ENCODE data around the gene CTRB1. TPM values are rescaled to one million over a fixed set of nuclear protein-coding genes. Genes with fewer than 3 reads are reported as not detected.
A peak's percentile ranks its signal among the peaks of the same experiment; 100 is the strongest.

Gene CTRB1
- total and polyA plus RNA-seq, 2 of the 13 experiments (the other 11 are each of a cell fraction or from before 2014, with no cell fraction given): not detected

- TF ChIP-seq CCDC6 (CRISPR knock-in tag; IDR thresholded peaks at IDR 0.05) (peak; percentile 49; the same call in 1 of the 2 replicates), MLX (CRISPR knock-in tag; IDR thresholded peaks at IDR 0.05) (no peak), ZBTB20 (CRISPR knock-in tag; IDR thresholded peaks at IDR 0.05; ENCODE audit: borderline replicate concordance, low read depth) (no peak), PLRG1 (conservative IDR thresholded peaks at IDR 0.05) (no peak), ZNF138 (CRISPR knock-in tag; IDR thresholded peaks at IDR 0.05; ENCODE audit: low read depth) (0 out of 2 replicates have a peak, but pooled peaks have one; percentile 18), IKZF4 (CRISPR knock-in tag; IDR thresholded peaks at IDR 0.05; ENCODE audit: borderline replicate concordance, low read depth, not compliant biosample characterization) (no peak), SCMH1 (CRISPR knock-in tag; IDR thresholded peaks at IDR 0.05; ENCODE audit: borderline replicate concordance) (no peak), ZNF30 (CRISPR knock-in tag; IDR thresholded peaks at IDR 0.05) (no peak), TBL1XR1 (IDR thresholded peaks at IDR 0.05; ENCODE audit: borderline replicate concordance, low read length, partially characterized antibody) (no peak), FOXP1 (IDR thresholded peaks at IDR 0.05) (no peak), FOXP1 (CRISPR knock-in tag; IDR thresholded peaks at IDR 0.05) (no peak), IKZF5 (CRISPR knock-in tag; IDR thresholded peaks at IDR 0.05) (no peak; the same call in 1 of the 2 replicates), ZNF331 (CRISPR knock-in tag; IDR thresholded peaks at IDR 0.05) (peak; percentile 6; the same call in 1 of the 2 replicates), NCOA2 (CRISPR knock-in tag; IDR thresholded peaks at IDR 0.05) (no peak), ATAD3A (CRISPR knock-in tag; IDR thresholded peaks at IDR 0.05) (no peak), MZF1 (CRISPR knock-in tag; IDR thresholded peaks at IDR 0.05; ENCODE audit: borderline replicate concordance) (no peak), ZNF747 (CRISPR knock-in tag; IDR thresholded peaks at IDR 0.05; ENCODE audit: borderline replicate concordance) (no peak), ZNF547 (CRISPR knock-in tag; IDR thresholded peaks at IDR 0.05) (no peak; the same call in 1 of the 2 replicates), ZNF143 (CRISPR knock-in tag; IDR thresholded peaks at IDR 0.05) (peak; percentile 72; the same call in 1 of the 2 replicates), MED8 (CRISPR knock-in tag; IDR thresholded peaks at IDR 0.05; ENCODE audit: insufficient replicate concordance) (no peak), ZNF160 (CRISPR knock-in tag; IDR thresholded peaks at IDR 0.05) (peak; percentile 26), ARID4A (CRISPR knock-in tag; IDR thresholded peaks at IDR 0.05; ENCODE audit: borderline replicate concordance) (peak; percentile 32; the same call in 1 of the 2 replicates), SRSF4 (IDR thresholded peaks at IDR 0.05; ENCODE audit: low read depth, low read length, poor library complexity, severe bottlenecking) (no peak), NCOR1 (IDR thresholded peaks at IDR 0.05; ENCODE audit: borderline replicate concordance, low read length) (no peak), GFI1 (CRISPR knock-in tag; IDR thresholded peaks at IDR 0.05; ENCODE audit: borderline replicate concordance) (no peak; the same call in 1 of the 2 replicates)
Observed at GRCh38 chr16:75251280-75252048, 32.7 kb downstream of the CTRB1 start, which contains the start of gene BCAR1 (continued).
